Keratinocyte (primary cell): ENCODE data around the gene LATS2. TPM values are rescaled to one million over a fixed set of nuclear protein-coding genes. Genes with fewer than 3 reads are reported as not detected.
A peak's percentile ranks its signal among the peaks of the same experiment; 100 is the strongest.

Experiments
- DNase-seq: peaks from one replicate; pipeline ENCODE4 v3.0.0-alpha.2; 2011; ENCODE audit warnings: low read depth, missing footprints, low spot score
- FAIRE-seq: peaks from 2 replicates; lab custom pipeline; 2011; peaks lifted over from hg19 to GRCh38; lab: Jason Lieb, UNC
- H2AFZ ChIP-seq: 2 replicates; pipeline ENCODE4 v1.6.0; 2012; ENCODE audit warnings: low read length, control low read depth, inconsistent platforms; ENCODE audit not compliant: control insufficient read depth
- H3K27ac ChIP-seq: 2 replicates; pipeline ENCODE4 v1.5.1; 2011; ENCODE audit warnings: low read length; ENCODE audit not compliant: control insufficient read depth, insufficient read depth
- H3K27me3 ChIP-seq: 3 replicates; pipeline ENCODE4 v1.6.0; 2011; ENCODE audit warnings: low read length; ENCODE audit not compliant: control insufficient read depth, insufficient read depth; ENCODE audit errors: extremely low read depth
- H3K36me3 ChIP-seq, 2 experiments: 2 replicates in 1 of 2; 3 replicates in 1 of 2; pipeline ENCODE4 v1.5.1; 2011; ENCODE audit warnings: low read length in 2 of 2, mild to moderate bottlenecking in 1 of 2; ENCODE audit not compliant: control insufficient read depth in 2 of 2, insufficient read depth in 2 of 2; ENCODE audit errors: extremely low read depth in 1 of 2
- H3K4me1 ChIP-seq: 3 replicates; pipeline ENCODE4 v1.5.1; 2011; ENCODE audit warnings: low read length; ENCODE audit not compliant: control insufficient read depth, insufficient read depth; ENCODE audit errors: extremely low read depth
- H3K4me2 ChIP-seq: 3 replicates; pipeline ENCODE4 v1.6.0; 2011; ENCODE audit warnings: low read depth, low read length; ENCODE audit not compliant: control insufficient read depth, insufficient read depth; ENCODE audit errors: extremely low read depth
- H3K4me3 ChIP-seq, 3 experiments: fragments of 200-600 bp in 1 of 3; sonication (generic) in 1 of 3; 2 replicates in 2 of 3; 3 replicates in 1 of 3; pipeline ENCODE4 v1.5.1; 2011 to 2016; ENCODE audit warnings: low read length in 3 of 3, mild to moderate bottlenecking in 3 of 3, control low read depth in 2 of 3, inconsistent platforms in 1 of 3, low read depth in 1 of 3, mixed read lengths in 1 of 3, mixed run types in 1 of 3, moderate library complexity in 1 of 3; ENCODE audit not compliant: control insufficient read depth in 2 of 3, insufficient read depth in 2 of 3; ENCODE audit errors: extremely low read depth in 1 of 3
- H3K79me2 ChIP-seq: 2 replicates; pipeline ENCODE4 v1.6.0; 2012; ENCODE audit warnings: low read length; ENCODE audit not compliant: control insufficient read depth, insufficient read depth
- H3K9ac ChIP-seq: 3 replicates; pipeline ENCODE4 v1.6.0; 2011; ENCODE audit warnings: low read length; ENCODE audit not compliant: control insufficient read depth, insufficient read depth; ENCODE audit errors: extremely low read depth
- H3K9me1 ChIP-seq: 3 replicates; pipeline ENCODE4 v1.6.0; 2011; ENCODE audit warnings: low read length; ENCODE audit not compliant: control insufficient read depth, insufficient read depth; ENCODE audit errors: extremely low read depth
- H3K9me3 ChIP-seq: 2 replicates; pipeline ENCODE4 v1.5.1; 2012; ENCODE audit warnings: low read depth, low read length; ENCODE audit not compliant: control insufficient read depth
- H4K20me1 ChIP-seq: 3 replicates; pipeline ENCODE4 v1.6.0; 2011; ENCODE audit warnings: low read length; ENCODE audit not compliant: control insufficient read depth, insufficient read depth; ENCODE audit errors: extremely low read depth
- EZH2 ChIP-seq: IDR thresholded peaks from one replicate; pipeline ENCODE4 v1.6.1; 2012; ENCODE audit warnings: inconsistent platforms, mild to moderate bottlenecking, low read length, moderate library complexity
- dilution Hi-C: fragments of 300-500 bp; cut with MboI; formaldehyde crosslinking; loops from one replicate; pipeline ENCODE4 v1.7.0; 2020; ENCODE audit warnings: low sequenced_read_pairs; ENCODE audit not compliant: extremely low pct_ligation_motif_present
- polyA plus RNA-seq, 5 experiments: library from polyadenylated mRNA; depleted of rRNA in 3 of 5; stranded (reverse) in 3 of 5; stranded (forward) in 1 of 5; unstranded in 1 of 5; fragments of >200 nt; gene quantifications; 1 replicate in 1 of 5; 2 replicates in 3 of 5; 3 replicates in 1 of 5; pipeline versions ENCODE4 v1.2.1 to v1.2.3, GENCODE V29; 2011 to 2012; ENCODE audit warnings: missing spikeins in 2 of 5, low read depth in 1 of 5, low replicate concordance in 1 of 5
- TF ChIP-seq, protein P1 (sequence below), 3 experiments: IDR thresholded peaks in 1 of 3; conservative IDR thresholded peaks in 1 of 3; optimal IDR thresholded peaks in 1 of 3; 2 replicates in 2 of 3; 3 replicates in 1 of 3; pipeline versions ENCODE3 to v1.5.1; 2011; ENCODE audit warnings: low read length in 3 of 3, mild to moderate bottlenecking in 3 of 3, moderate library complexity in 2 of 3, control low read depth in 1 of 3, inconsistent platforms in 1 of 3; ENCODE audit not compliant: insufficient read depth in 2 of 3; ENCODE audit errors: extremely low read depth in 1 of 3

LATS2 gene
- polyA plus RNA-seq, 1 donor (not counting 4 experiments of a cell fraction or from before 2014, with no cell fraction given), result 6.7 TPM

DNA sequence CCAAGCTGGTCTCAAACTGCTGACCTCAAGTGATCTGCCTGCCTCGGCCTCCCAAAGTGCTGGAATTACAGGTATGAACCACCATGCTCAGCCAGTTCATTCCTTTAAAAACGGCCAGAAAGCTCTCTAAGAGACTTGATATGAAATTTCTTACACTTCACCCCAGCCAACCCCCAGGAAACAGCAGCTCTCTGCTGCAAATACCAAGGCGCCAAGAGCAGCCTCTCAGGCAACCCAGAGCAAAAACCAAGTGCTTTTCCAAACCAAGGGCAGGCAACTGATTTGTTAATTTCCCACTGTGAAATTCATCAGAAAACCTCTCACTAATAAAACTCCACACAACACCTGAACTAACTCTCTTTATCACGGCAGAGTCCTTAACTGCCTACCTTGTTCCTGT, 44.9 kb downstream of the LATS2 start:
- H3K9me3 ChIP-seq, result no peaks in the 10 kb centered on the region
- no peak overlapping the region for H3K4me3 ChIP-seq
- no peak overlapping the region for H3K4me2 ChIP-seq
- dilution Hi-C loops, result no loop called here
- peaks cover 0 to 3% of the 10 kb centered on the region in 2 experiments for H3K36me3 ChIP-seq
- H4K20me1 ChIP-seq, result peaks cover 6% of the 10 kb centered on the region
- no peaks in the 10 kb centered on the region for H3K27me3 ChIP-seq
- no peak overlapping the region for H2AFZ ChIP-seq
- no peak overlapping the region for H3K9ac ChIP-seq
- peaks cover 22% of the 10 kb centered on the region for H3K4me1 ChIP-seq
- DNase-seq (no peak), FAIRE-seq (no peak)
- H3K27ac ChIP-seq, result peak overlapping the region; percentile 62
- TF ChIP-seq, protein P1, sequence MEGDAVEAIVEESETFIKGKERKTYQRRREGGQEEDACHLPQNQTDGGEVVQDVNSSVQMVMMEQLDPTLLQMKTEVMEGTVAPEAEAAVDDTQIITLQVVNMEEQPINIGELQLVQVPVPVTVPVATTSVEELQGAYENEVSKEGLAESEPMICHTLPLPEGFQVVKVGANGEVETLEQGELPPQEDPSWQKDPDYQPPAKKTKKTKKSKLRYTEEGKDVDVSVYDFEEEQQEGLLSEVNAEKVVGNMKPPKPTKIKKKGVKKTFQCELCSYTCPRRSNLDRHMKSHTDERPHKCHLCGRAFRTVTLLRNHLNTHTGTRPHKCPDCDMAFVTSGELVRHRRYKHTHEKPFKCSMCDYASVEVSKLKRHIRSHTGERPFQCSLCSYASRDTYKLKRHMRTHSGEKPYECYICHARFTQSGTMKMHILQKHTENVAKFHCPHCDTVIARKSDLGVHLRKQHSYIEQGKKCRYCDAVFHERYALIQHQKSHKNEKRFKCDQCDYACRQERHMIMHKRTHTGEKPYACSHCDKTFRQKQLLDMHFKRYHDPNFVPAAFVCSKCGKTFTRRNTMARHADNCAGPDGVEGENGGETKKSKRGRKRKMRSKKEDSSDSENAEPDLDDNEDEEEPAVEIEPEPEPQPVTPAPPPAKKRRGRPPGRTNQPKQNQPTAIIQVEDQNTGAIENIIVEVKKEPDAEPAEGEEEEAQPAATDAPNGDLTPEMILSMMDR (optimal IDR thresholded peaks at IDR 0.05 in 1 of 3, IDR thresholded peaks at IDR 0.05 in 1 of 3, conservative IDR thresholded peaks at IDR 0.05 in 1 of 3; ENCODE audit: extremely low read depth in 1 of 3, insufficient read depth in 2 of 3, low read length in 3 of 3), result no peak
- no peak for TF ChIP-seq EZH2
- peaks cover 68% of the 10 kb centered on the region for H3K79me2 ChIP-seq
- H3K9me1 ChIP-seq, result no peaks in the 10 kb centered on the region

DNA sequence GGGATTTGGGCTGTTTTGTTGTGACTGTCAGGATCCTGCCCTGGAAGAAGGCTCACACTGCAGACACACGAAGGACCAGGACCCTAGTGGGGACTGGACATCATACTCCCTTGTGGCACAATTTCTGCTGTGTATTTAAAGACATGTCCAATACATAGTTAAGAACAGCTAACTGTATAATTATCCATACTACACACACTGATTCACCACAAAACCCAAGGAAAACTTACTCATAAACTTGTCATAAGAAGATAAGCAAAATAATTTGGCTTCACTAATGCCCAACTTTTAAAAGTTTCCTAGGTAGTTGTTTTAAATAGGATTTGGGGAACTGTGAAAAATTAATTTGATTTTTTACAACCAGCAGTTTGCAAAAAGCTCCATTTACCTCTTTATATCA, 46.1 kb downstream of the LATS2 start:
- Histone ChIP-seq H3K27ac (no peak overlapping the region), H3K4me1 (peaks cover 22% of the 10 kb centered on the region)

More for the DNA sequence above, 46.1 kb downstream of the LATS2 start:
- Histone ChIP-seq H3K36me3 (peaks cover 0 to 3% of the 10 kb centered on the region in 2 experiments), H3K79me2 (peaks cover 73% of the 10 kb centered on the region), H3K4me2 (no peak overlapping the region), H3K9me3 (no peaks in the 10 kb centered on the region), H3K9me1 (no peaks in the 10 kb centered on the region), H3K4me3 (no peak overlapping the region), H4K20me1 (peaks cover 12% of the 10 kb centered on the region), H3K27me3 (no peaks in the 10 kb centered on the region), H2AFZ (no peak overlapping the region), H3K9ac (no peak overlapping the region)
- dilution Hi-C loops, result no loop called here
- no peak for TF ChIP-seq EZH2
- TF ChIP-seq, protein P1 (optimal IDR thresholded peaks at IDR 0.05 in 1 of 3, IDR thresholded peaks at IDR 0.05 in 1 of 3, conservative IDR thresholded peaks at IDR 0.05 in 1 of 3; ENCODE audit: extremely low read depth in 1 of 3, insufficient read depth in 2 of 3, low read length in 3 of 3), result no peak
- no peak for FAIRE-seq
- no peak for DNase-seq
